Measurements from ENCODE around the gene ELOVL5. TPM values are rescaled to one million over a fixed set of nuclear protein-coding genes. Genes with fewer than 3 reads are reported as not detected.

ELOVL5 gene
- total RNA-seq, 3 donors from 2014 or later (not counting 1 experiment from before 2014, with no cell fraction given) = 72.1 to 99.5 (median 73.7) TPM

DNA sequence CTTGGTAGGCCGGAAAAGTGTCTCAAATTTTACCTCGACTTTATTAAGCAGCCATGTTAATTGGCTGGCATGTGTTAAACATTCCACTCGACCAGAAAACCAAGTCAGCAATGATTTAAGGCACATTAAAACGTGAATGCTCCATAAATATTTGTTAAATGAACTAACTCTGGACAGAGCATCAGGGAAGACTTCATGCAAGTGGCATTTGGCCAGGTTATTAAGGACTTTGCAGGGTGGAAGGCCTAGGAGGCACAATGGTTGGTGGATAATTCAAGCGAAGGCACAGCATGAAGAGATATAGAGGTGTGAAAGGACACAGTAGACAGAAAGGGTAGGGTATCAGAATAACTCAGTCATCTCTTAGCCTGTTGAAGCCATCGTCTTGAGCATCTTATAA is 23.0 kb downstream of the ELOVL5 start:
- Histone ChIP-seq H3K27me3 (ENCODE audit: control insufficient read depth, insufficient read depth, low read length) (no peaks in the 10 kb centered on the region), H3K36me3 (ENCODE audit: control insufficient read depth, insufficient read depth, low read length) (no peaks in the 10 kb centered on the region), H3K4me3 (ENCODE audit: low read length) (no peak overlapping the region), H3K9me3 (ENCODE audit: control insufficient read depth, insufficient read depth, low read length) (no peaks in the 10 kb centered on the region), H3K27ac (ENCODE audit: low read length) (no peak overlapping the region), H3K4me1 (ENCODE audit: control insufficient read depth, insufficient read depth, low read length) (peaks cover 12% of the 10 kb centered on the region)
- WGBS (ENCODE audit: insufficient coverage) = 92% methylated on average over 6 of the region's 6 CpGs
- intact Hi-C loops (cut with micrococcal nuclease) = no loop called here
- Mint-ChIP-seq H3K36me3 (no peaks in the 10 kb centered on the region), H3K4me3 (no peak overlapping the region), H3K27me3 (ENCODE audit: low read depth in 2 of 2) (no peaks in the 10 kb centered on the region), H3K9me3 (no peaks in the 10 kb centered on the region), H3K4me1 (peaks cover 57 to 66% of the 10 kb centered on the region in 2 donors), H3K27ac (peak overlapping the region; percentile 47 to 63)
- ATAC-seq (peak in 2 of 3 donors; percentile 18 to 24), DNase-seq (no peak)
- TF ChIP-seq, protein P1, sequence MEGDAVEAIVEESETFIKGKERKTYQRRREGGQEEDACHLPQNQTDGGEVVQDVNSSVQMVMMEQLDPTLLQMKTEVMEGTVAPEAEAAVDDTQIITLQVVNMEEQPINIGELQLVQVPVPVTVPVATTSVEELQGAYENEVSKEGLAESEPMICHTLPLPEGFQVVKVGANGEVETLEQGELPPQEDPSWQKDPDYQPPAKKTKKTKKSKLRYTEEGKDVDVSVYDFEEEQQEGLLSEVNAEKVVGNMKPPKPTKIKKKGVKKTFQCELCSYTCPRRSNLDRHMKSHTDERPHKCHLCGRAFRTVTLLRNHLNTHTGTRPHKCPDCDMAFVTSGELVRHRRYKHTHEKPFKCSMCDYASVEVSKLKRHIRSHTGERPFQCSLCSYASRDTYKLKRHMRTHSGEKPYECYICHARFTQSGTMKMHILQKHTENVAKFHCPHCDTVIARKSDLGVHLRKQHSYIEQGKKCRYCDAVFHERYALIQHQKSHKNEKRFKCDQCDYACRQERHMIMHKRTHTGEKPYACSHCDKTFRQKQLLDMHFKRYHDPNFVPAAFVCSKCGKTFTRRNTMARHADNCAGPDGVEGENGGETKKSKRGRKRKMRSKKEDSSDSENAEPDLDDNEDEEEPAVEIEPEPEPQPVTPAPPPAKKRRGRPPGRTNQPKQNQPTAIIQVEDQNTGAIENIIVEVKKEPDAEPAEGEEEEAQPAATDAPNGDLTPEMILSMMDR (IDR thresholded peaks at IDR 0.05) = no peak

DNA sequence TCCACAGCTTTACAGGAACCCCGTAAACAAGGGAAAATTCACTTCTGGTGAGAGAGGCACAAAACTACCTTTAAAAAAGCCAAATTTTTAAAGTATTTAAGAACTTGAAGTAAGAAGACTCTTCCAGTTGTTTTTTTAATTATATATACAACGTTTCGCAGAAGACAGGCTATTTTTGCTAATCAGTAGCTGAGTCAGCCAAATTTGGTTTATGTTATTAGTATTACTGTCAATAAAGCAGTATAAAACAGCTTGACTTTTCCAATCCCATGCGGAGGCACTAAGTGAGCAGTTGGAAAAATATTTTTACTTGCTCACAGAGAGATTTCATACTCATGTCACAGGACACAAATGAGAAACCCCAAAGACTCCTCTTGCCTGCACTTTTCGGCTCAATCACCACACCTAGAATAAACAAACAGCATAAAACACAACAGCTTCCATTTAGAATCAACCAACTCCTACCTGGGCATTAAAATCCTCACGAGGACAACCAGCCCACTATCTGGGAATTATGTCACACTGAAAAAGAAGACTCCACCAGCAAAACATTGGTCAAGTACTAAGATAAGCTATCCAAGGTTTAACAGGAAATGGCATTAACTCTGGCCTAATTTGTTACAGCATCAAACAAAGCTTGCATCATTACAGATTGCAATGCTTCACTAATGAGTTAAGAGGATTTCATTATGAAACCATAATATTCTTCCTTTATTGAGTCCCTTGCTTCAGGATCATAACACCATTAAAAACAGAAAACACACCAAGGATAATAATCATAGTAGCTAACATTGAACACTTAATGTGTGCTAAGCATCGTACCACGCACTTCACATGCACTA is 26.3 kb downstream of the ELOVL5 start:
- Mint-ChIP-seq H3K36me3 (no peaks in the 10 kb centered on the region), H3K9me3 (no peaks in the 10 kb centered on the region), H3K4me3 (peak overlapping the region; percentile 3), H3K4me1 (peaks cover 56 to 69% of the 10 kb centered on the region in 2 donors), H3K27me3 (ENCODE audit: low read depth in 2 of 2) (no peaks in the 10 kb centered on the region), H3K27ac (peak overlapping the region; percentile 47 to 72)
- 93% methylated on average over 5 of the region's 8 CpGs for WGBS (ENCODE audit: insufficient coverage)
- intact Hi-C loops (cut with micrococcal nuclease) = no loop called here
- Histone ChIP-seq H3K4me1 (ENCODE audit: control insufficient read depth, insufficient read depth, low read length) (peaks cover 12% of the 10 kb centered on the region), H3K9me3 (ENCODE audit: control insufficient read depth, insufficient read depth, low read length) (no peaks in the 10 kb centered on the region), H3K27ac (ENCODE audit: low read length) (no peak overlapping the region), H3K36me3 (ENCODE audit: control insufficient read depth, insufficient read depth, low read length) (no peaks in the 10 kb centered on the region), H3K27me3 (ENCODE audit: control insufficient read depth, insufficient read depth, low read length) (no peaks in the 10 kb centered on the region), H3K4me3 (ENCODE audit: low read length) (no peak overlapping the region)
- TF ChIP-seq, protein P1 (IDR thresholded peaks at IDR 0.05) = no peak
- no peak for DNase-seq
- no peak for ATAC-seq

DNA sequence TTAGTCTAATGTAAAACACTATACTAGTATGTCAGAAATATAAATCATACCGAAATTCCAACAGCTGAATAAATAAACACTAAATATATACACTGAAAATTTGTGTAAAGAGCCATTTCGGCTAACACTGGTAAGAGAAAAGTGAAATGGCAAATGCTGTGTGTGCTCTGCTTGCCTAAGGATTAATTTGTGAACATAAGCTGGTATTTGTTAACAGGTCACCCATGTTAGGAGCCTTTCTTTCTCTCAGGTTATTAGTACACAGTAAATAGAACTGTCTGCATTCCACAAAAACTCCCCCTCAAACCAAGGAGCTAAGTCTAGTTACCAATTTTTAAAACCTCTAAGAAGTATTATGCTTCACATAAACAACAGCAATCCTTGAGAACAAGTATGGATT is 27.0 kb downstream of the ELOVL5 start:
- H3K9me3 ChIP-seq (ENCODE audit: control insufficient read depth, insufficient read depth, low read length) = no peaks in the 10 kb centered on the region
- H3K27me3 ChIP-seq (ENCODE audit: control insufficient read depth, insufficient read depth, low read length) = no peaks in the 10 kb centered on the region
- DNase-seq (no peak), ATAC-seq (no peak)
- peaks cover 56 to 69% of the 10 kb centered on the region in 2 donors for H3K4me1 Mint-ChIP-seq
- TF ChIP-seq, protein P1 (IDR thresholded peaks at IDR 0.05) = no peak
- intact Hi-C loops (cut with micrococcal nuclease) = no loop called here
- no peaks in the 10 kb centered on the region for H3K27me3 Mint-ChIP-seq (ENCODE audit: low read depth in 2 of 2)
- no peak overlapping the region for H3K27ac ChIP-seq (ENCODE audit: low read length)
- H3K4me3 Mint-ChIP-seq = peak overlapping the region; percentile 3
- no peaks in the 10 kb centered on the region for H3K36me3 Mint-ChIP-seq
- no peaks in the 10 kb centered on the region for H3K9me3 Mint-ChIP-seq
- peaks cover 12% of the 10 kb centered on the region for H3K4me1 ChIP-seq (ENCODE audit: control insufficient read depth, insufficient read depth, low read length)
- H3K36me3 ChIP-seq (ENCODE audit: control insufficient read depth, insufficient read depth, low read length) = no peaks in the 10 kb centered on the region
- WGBS (ENCODE audit: insufficient coverage) = no CpG with 5 or more reads among the region's 2 CpGs
- H3K27ac Mint-ChIP-seq = peak overlapping the region; percentile 47 to 72
- H3K4me3 ChIP-seq (ENCODE audit: low read length) = no peak overlapping the region
